GM21619 (cell line): Measurements from ENCODE around the gene DEFB131B.
"Not testable (repeated sequence)": the region's sequence is repeated elsewhere in the genome, so short reads cannot be mapped to it uniquely, and the experiment has no call there.

ENCODE experiments used
- ATAC-seq: cut with Tn5 transposase; IDR thresholded peaks from one replicate; pipeline ENCODE4 v1.9.1; 2021; ENCODE audit not compliant: unreplicated experiment

DEFB131B gene, protein sequence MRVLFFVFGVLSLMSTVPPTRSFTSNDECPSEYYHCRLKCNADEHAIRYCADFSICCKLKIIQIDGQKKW

DNA sequence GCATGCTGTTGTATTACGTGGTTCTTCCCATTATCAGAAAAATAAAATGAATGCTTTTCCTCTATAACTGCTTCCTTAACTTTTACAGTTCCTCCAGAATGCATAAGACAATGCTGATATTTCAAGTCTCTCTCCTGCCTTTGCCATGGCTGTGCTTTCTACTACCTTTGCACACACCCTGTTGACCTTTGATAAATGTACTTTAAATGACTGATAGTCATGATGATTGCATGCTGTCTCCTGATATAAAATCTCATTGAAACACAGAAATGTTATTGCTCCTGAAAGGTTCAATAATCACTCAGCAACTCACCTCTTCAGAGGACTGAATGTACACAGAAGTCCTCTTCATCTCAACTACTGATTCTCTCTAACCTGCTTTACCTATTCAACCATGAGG is at the start of gene DEFB131B:
TSS of gene DEFB131B (plus strand) at position 395 of the 400 bp plus-strand sequence. CDS start at position 395, 0 bp downstream.
- not testable (repeated sequence) for ATAC-seq

DNA sequence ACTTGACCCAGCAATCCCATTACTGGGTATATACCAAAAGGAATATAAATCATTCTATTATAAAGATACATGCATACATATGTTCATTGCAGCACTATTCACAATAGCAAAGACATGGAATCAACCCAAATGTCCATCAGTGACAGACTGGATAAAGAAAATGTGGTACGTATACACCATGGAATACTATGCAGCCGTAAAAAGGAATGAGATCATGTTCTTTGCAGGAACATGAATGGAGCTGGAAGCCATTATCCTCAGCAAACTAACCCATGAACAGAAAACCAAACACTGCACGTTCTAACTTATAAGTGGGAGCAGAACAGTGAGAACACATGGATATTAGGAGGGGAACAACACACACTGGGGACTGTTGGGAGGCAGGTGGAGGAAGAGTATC is 49.0 kb upstream of the DEFB131B start:
- not testable (repeated sequence) for ATAC-seq

DNA sequence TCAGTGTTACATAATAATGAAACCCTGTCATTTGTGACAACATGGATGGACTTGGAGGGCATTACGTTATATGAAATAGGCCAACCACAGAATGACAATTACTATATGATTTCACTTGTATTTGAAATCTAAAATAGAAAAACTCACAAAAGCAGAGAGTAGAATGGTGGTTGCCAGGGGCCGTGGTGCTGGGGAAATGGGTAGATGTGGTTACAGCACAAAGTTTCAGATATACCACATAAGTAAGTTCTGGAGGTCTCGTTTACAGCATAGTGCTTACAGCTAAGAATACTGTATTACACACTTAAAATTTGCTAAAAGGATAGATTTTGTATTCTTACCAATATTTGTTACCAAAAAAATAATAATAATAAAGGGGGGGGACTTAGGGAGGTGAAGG is 48.6 kb upstream of the DEFB131B start:
- not testable (repeated sequence) for ATAC-seq

DNA sequence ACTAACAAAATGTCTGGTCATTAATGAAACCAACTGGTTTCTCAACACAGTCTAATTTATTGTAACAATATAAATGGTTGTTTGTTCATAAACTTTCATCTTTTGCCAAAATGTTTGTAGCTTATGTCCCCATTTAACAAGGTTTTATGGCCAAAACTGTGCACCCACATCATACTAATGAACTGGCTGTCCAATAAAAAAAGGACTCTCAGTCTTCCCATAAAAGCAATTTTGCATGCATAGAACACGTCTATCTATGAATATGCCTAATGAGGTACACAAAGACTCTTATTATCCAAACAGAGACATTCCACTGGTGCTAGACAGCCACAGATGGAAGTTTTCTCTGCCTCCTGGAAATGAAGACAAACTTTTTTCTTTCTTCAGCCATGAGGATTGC is 45.4 kb upstream of the DEFB131B start, which contains the start of gene DEFB108B:
TSS of gene DEFB108B (plus strand) at position 390 of the 400 bp plus-strand sequence. CDS start at position 390, 0 bp downstream.
- not testable (repeated sequence) for ATAC-seq

DNA sequence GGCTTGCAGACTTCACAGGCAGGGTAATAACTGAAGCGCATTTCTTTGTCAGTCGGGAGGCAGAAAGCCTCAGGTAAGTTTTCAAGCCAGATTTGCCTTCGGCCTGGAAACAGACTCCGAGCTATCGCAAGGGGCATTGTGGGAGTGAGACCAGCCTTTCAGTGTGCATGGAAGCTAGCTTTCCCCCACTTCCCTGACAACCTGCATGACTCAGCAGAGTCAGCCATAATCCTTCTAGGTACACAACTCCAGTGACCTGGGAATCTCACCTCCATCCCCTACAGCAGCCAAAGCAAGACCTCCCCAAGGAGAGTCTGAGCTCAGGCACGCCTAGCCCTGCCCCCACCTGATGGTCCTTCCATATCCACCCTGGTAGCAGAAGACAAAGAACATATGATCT is 35.5 kb upstream of the DEFB131B start:
- not testable (repeated sequence) for ATAC-seq

DNA sequence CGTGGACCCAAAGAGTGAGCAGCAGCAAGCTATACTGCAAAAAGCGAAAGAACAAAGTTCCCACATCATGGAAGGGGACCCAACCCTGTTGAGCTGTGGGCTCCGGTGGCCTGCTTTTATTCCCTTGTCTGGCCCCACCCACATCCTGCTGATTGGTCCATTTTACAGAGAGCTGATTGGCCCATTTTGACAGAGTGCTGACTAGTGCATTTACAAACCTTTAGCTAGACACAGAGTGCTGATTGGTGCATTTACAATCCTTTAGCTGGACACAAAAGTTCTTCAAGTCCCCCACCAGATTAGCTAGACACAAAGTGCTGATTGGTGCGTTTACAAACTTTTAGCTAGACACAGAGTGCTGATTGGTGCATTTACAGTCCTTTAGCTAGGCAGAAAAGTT is 34.9 kb upstream of the DEFB131B start:
- not testable (repeated sequence) for ATAC-seq

DNA sequence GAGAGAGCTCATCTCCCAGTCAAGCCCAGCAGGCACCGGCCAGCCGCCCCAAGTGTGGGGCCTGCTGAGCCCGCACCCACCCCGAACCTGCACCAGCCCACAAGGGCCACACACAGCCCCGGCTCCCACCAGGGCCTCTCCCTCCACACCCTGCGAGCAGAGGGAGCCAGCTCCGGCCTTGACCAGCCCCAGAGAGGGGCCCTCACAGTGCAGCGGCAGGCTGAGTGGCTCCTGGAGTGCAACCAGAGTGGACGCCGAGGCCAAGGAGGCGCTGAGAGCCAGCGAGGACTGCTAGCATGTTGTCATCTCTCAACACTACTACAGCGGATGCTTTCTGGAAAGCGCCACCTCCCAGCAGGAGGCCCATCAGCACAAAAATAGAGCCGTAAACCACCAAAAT is 34.4 kb upstream of the DEFB131B start:
- ATAC-seq, result no peak

DNA sequence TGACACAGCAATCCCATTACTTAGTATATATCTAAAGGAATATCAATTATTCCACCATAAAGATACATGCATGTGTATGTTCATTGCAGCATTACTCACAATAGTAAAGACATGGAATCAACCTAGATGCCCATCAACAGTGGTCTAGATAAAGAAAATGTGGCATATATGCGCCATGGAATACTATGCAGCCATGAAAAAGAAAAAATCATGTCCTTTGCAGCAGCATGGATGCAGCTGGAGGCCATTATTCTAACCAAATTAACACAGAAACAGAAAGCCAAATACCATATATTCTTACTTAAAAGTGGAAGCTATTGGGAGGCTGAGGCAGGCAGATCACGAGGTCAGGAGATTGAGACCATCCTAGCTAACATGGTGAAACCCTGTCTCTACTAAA is 24.4 kb upstream of the DEFB131B start:
- not testable (repeated sequence) for ATAC-seq

DNA sequence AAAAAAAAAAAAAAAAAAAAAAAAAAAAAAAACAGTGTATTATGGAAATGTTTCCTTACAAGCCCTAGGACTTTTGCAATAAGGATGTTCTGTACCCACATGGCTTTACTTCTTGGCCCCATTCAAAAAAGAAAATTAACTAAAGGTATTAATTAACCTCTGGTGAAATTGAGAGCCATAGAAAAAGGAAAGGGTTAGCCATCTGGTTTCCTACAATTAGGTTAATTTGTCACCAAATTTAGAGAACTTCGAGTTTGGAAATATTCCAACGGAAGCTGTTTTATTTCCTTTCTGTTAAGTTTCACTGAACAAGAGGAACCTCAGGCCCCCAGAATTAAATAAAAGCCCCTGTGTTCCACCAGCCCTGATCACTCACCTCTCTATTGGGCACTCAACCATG is 22.4 kb upstream of the DEFB131B start:
- not testable (repeated sequence) for ATAC-seq

DNA sequence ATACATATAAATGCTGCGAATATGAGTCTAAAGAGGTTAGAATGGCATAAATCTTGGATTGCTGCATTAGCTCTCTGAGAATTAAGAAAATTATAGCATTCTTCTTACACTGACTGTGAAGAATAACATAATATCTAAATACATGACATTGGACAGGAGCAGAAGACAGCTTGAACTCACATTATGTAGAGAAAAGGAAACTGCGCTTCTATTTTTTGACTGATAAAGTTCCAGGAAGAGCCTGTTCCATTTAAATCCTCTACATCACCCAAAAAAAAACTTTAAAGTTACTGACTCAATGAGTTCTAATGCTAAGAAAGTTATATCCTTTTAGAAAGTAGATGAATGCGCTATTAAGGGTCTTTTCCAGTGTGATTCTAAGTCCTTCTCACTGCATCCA is 17.4 kb upstream of the DEFB131B start:
- ATAC-seq, result not testable (repeated sequence)

DNA sequence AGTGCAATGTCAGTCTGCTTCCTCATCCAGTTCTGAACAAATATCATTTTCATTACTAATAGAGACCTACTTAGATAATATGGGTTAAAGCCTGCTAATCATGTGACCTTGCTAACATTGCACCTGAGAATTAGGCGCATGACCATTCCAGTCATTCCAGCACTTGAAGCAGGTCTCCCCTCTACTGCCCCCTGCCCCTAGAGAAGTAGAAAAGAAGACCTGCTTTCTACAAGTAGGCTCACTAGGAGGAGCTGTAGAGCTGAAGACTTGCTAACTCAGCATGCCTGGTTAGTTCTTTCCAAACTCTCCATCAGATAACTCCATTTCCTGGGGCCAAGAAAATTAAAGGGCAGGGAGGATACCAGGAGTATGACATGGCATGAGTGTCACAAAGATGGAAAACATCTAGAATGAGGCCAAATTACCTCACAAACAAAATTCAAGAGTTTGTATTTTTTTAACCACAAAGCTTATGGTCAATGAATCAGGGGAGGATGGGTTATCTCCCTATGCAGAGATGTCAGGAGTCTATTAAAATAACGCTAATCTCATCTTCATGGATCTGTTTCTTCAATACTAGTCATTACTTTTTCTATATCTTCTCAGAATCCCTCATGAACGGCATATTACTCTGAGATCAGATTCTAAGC is 14.2 kb upstream of the DEFB131B start:
- peak; percentile 57 for ATAC-seq

DNA sequence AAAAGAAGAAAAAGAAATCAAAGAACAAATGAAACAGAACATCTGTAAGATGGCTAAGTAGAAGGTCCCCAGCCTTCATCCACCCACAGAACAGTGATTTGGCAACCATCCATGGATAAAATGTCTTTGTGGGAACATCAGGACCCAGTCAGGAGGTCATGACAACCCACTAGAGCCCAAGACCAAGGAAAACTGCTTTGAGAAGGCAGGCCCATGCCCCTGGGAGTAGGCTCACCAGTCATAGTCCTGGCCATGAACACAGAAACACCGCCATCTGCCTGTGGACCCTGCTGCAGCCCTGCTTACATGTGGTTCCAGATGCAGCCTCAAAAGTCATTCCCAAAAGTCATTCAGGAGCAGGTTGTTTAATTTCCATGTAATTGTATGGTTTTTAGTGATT is 11.0 kb upstream of the DEFB131B start:
- not testable (repeated sequence) for ATAC-seq

DNA sequence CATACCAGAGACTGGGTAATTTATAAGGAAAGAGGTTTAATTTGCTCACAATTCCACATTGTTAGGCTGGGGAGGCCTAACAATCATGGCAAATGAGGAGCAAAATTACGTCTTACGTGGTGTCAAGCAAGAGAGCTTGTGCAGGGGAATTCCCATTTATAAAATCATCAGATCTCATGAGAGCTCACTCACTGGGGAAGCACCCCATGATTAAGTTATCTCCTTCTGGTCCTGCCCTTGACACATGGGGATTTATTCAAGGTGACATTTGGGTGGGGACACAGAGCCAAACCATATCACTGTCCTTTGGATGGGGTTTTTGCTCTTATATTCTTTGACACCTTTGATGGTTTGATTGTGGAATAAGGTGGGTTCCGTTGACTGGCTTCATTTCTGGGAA is 8.3 kb upstream of the DEFB131B start:
- ATAC-seq, result not testable (repeated sequence)

DNA sequence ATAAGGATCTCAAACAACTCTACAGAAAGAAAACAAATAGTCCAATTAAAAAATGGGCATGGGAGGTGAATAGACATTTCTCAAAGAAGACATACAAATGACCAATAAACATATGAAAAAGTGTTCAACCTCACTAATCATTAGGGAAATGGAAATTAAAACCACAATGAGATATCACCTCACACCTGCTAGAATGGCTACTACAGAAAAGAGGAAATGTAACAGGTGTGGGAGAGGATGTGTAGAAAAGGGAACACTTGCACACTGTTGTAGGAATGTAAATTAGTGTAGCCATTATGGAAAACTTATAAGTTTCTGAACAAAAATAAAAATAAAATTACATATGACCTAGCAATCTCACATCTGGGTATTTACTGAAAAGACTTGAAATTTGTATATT is 7.6 kb upstream of the DEFB131B start:
- ATAC-seq, result not testable (repeated sequence)

DNA sequence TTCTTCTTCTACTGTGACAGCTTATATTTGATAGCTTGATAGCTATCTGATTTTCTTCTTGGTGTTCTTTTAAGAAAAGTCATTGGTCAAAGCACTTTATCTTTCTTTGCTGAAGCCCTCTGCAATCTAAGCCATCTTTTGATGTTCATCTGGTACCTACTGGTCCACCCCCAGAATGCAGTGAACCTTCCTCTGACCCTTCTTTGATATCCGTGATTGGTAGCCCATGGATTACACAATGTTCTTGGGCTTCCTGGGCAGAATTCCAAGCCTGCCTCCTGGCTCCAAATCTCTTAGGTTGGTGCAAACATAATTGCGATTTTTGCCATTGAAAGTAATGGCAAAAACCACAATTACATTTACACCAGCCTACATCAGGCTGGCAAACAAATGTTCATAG is 2.0 kb upstream of the DEFB131B start:
- ATAC-seq, result not testable (repeated sequence)

DNA sequence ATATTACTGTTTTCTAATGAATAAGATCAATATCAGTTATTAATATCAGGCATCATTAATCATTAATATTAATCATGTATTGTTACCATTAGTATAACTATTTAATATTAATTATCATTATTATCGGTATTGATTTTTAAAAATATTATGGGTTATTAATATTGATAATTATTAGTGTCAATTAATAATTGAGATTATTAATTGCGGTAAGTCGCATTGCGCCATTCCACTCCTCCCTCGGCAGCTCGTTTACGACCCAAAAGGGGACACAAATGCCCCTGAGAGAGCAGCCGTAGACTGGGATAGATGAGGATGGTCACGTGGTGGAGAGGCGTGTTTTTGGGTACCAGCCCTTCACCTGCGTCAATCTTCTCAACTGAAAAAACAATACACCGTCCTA is 7.6 kb downstream of the DEFB131B start:
- ATAC-seq, result not testable (repeated sequence)

DNA sequence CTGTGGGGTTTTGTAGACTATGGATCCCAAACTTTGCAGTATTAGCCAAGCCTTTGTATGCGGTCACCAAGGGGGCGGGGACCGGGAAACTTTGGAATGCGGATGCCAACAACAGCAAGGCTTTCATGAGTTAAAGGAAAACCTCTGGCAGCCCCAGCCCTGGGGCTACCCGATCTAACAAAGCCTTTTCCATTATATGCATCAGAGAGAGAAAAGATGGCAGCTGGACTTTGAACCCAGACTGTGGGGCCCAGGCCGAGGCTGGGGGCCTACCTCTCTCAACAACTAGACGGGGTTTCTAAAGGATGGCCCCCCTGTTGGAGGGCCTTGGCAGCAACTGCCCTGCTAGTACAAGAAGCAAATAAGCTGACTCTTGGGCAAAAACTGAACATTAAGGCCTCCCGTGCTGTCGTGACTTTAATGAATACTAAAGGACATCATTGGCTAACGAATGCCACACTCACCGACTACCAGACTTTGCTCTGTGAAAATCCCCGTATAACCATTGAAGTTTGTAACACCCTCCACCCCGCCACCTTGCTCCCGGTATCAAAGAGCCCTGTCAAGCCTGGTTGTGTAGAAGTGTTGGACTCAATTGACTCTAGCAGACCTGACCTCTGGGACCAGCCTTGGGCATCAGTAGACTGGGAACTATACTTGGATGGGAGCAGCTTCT is 10.2 kb downstream of the DEFB131B start:
- not testable (repeated sequence) for ATAC-seq

DNA sequence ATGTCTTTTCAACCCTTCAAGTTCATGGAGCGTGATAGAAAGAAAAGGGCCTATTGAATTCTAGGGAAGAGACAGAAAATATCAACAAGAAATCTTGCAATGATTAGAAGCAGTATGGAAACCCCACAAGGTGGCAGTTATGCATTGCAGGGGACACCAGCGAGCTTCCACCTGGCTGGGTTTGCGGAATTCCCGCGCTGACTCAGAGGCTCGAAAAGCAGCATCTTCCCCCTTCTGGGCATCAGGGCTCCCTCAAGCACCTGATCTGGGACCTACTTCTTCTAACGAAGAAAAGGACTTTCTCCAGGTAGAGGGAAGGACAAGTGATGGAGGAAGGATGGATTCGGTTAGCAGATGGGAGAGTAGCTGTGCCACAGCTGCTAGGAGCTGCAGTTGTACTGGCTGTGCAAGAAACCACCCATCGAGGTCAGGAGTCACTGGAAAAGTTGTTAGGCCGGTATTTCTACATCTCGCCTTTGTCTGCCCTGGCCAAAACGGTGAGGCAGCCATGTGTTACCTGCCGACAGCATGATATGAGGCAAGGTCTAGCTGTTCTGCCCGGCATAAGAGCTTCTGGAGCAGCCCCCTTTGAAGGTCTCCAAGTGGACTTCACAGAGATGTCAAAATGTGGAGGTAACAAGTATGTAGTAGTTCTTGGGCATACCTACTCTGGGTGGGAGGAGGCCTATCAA is 11.1 kb downstream of the DEFB131B start:
- not testable (repeated sequence) for ATAC-seq

DNA sequence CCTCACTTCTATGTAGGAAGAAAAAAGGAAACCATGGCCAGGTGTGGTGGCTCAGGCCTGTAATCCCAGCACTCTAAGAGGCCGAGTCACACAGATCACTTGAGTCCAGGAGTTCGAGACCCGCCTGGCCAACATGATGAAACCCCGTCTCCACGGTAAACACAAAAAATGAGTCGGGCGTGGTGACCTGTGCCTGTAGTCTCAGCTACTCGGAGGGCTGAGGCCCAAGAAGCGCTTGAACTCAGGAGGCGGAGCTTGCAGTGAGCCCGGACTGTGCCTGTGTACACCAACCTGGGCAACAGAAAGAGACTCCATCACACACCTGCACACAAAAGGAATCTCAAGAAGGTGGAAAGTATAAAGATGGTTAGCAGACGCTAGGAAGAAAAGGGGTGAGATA is 17.7 kb downstream of the DEFB131B start:
- ATAC-seq, result no peak

DNA sequence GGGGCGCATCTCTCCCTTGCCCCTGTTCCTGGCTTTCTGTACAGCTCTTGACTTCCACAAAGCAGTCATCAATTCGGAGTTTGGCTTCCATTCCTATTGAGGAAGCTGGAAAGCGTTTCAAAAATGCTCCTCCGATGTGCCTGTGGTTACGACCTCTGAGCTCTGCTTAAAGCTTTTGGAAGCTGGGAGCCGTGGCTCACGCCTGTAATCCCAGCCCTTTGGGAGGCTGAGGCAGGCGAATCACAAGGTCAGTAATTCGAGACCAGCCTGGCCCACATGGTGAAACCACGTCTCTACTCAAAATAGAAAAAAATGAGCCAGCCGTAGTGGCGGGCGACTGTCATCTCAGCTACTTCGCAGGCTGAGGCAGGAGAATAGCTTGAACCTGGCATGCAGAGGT is 22.9 kb downstream of the DEFB131B start:
- ATAC-seq, result not testable (repeated sequence)

DNA sequence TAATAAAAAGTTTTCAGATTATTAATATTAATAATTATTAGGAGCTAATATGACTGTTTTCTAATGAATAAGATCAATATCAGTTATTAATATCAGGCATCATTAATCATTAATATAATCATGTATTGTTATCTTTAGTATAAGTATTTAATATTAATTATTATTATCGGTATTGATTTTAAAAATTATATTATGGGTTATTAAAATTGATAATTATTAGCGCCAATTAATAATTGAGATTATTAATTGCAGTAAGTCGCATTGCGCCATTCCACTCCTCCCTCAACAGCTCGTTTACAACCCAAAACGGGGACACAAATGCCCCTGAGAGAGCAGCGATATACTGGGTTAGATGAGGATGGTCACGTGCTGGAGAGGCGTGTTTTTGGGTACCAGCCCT is 30.0 kb downstream of the DEFB131B start:
- ATAC-seq, result no peak

DNA sequence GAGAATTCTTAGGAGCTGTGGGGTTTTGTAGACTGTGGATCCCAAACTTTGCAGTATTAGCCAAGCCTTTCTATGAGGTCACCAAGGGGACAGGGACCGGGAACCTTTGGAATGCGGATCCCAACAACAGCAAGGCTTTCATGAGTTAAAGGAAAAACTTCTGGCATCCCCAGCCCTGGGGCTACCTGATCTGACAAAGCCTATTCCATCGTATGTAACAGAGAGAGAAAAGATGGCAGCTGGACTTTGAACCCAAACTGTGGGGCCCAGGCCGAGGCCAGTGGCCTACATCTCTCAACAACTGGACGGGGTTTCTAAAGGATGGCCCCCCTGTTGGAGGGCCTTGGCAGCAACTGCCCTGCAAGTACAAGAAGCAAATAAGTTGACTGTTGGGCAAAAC is 32.5 kb downstream of the DEFB131B start:
- not testable (repeated sequence) for ATAC-seq
